Brain pericyte (primary cell): ENCODE results near the gene SPINT2.
"Not testable (repeated sequence)": the region's sequence is repeated elsewhere in the genome, so short reads cannot be mapped to it uniquely, and the experiment has no call there.

Experiments used
- DNase-seq: peaks from one replicate; pipeline ENCODE4 v3.0.0-alpha.2; 2012; ENCODE audit warnings: low read depth, low spot score

The SPINT2 gene

GRCh38 chr19:38239816-38240215 lies 24.6 kb upstream of the SPINT2 start:
- no peak for DNase-seq

- DNase-seq: no peak
These were observed 21.1 kb upstream of the SPINT2 start for GRCh38 chr19:38243279-38243673.

- no peak for DNase-seq
These were observed 18.4 kb upstream of the SPINT2 start for GRCh38 chr19:38245826-38246498.

GRCh38 chr19:38247126-38247525 lies 17.2 kb upstream of the SPINT2 start:
- DNase-seq: no peak

- DNase-seq: no peak
These were observed 16.6 kb upstream of the SPINT2 start for GRCh38 chr19:38247734-38248268.

GRCh38 chr19:38248421-38248820 lies 16.0 kb upstream of the SPINT2 start:
- no peak for DNase-seq

GRCh38 chr19:38250428-38250820 lies 13.9 kb upstream of the SPINT2 start:
- DNase-seq: no peak

- DNase-seq: no peak
These were observed 13.4 kb upstream of the SPINT2 start for GRCh38 chr19:38250821-38251563.

- DNase-seq: no peak
These were observed 12.8 kb upstream of the SPINT2 start for GRCh38 chr19:38251564-38252051.

GRCh38 chr19:38252385-38252784 lies 12.0 kb upstream of the SPINT2 start:
- no peak for DNase-seq

GRCh38 chr19:38252941-38253691 lies 11.3 kb upstream of the SPINT2 start:
- no peak for DNase-seq

GRCh38 chr19:38253788-38254187 lies 10.6 kb upstream of the SPINT2 start:
- no peak for DNase-seq

GRCh38 chr19:38255383-38256014 lies 8.9 kb upstream of the SPINT2 start:
- no peak for DNase-seq

GRCh38 chr19:38261942-38262341 lies 2.4 kb upstream of the SPINT2 start:
- not testable (repeated sequence) for DNase-seq

GRCh38 chr19:38262585-38263268 lies 1.6 kb upstream of the SPINT2 start:
- DNase-seq: no peak

- DNase-seq: no peak
These were observed 486 bp upstream of the SPINT2 start for GRCh38 chr19:38263689-38264485.

GRCh38 chr19:38265213-38265861 lies 964 bp downstream of the SPINT2 start:
- DNase-seq: no peak

- no peak for DNase-seq
These were observed 1.6 kb downstream of the SPINT2 start for GRCh38 chr19:38265921-38266429.

- no peak for DNase-seq
These were observed 2.7 kb downstream of the SPINT2 start for GRCh38 chr19:38266981-38267597.
